Measurements from ENCODE around the gene KCNJ1. TPM values are rescaled to one million over a fixed set of nuclear protein-coding genes. Genes with fewer than 3 reads are reported as not detected.

Gene KCNJ1
- total RNA-seq, 4 donors from 2014 or later, result not detected

DNA sequence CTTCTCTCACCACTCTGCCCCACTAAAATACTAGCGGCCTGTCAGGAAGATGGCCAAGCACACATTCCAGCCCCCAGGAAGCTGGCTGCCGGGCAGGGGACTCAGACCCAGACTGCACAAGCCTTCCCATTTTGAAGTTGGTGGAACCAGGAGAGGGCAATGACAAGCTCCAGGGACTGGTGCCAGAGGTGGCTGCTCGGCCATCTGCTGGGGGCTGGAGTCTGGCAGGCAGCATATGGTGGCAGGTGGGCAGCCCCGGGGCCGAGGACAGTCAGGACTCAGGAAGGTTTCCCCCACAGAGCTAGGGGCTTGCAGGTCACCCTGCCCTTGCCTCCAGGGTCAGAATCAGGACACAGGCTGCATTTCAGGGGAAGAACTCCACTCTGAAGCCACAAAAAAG is 46.7 kb upstream of the KCNJ1 start:
- H3K27ac ChIP-seq, result no peak overlapping the region
- H3K4me1 ChIP-seq, result peaks cover 0 to 6% (median 0%) of the 10 kb centered on the region in 4 donors
- TF ChIP-seq POLR2A (IDR thresholded peaks at IDR 0.05), result no peak
- TF ChIP-seq, protein P1, sequence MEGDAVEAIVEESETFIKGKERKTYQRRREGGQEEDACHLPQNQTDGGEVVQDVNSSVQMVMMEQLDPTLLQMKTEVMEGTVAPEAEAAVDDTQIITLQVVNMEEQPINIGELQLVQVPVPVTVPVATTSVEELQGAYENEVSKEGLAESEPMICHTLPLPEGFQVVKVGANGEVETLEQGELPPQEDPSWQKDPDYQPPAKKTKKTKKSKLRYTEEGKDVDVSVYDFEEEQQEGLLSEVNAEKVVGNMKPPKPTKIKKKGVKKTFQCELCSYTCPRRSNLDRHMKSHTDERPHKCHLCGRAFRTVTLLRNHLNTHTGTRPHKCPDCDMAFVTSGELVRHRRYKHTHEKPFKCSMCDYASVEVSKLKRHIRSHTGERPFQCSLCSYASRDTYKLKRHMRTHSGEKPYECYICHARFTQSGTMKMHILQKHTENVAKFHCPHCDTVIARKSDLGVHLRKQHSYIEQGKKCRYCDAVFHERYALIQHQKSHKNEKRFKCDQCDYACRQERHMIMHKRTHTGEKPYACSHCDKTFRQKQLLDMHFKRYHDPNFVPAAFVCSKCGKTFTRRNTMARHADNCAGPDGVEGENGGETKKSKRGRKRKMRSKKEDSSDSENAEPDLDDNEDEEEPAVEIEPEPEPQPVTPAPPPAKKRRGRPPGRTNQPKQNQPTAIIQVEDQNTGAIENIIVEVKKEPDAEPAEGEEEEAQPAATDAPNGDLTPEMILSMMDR (IDR thresholded peaks at IDR 0.05), result no peak

DNA sequence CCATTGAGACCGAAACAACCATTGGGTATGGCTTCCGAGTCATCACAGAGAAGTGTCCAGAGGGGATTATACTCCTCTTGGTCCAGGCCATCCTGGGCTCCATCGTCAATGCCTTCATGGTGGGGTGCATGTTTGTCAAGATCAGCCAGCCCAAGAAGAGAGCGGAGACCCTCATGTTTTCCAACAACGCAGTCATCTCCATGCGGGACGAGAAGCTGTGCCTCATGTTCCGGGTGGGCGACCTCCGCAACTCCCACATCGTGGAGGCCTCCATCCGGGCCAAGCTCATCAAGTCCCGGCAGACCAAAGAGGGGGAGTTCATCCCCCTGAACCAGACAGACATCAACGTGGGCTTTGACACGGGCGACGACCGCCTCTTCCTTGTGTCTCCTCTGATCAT is 44.6 kb upstream of the KCNJ1 start:
- no peak for DNase-seq
- H3K4me3 ChIP-seq, result no peak overlapping the region
- no peak for TF ChIP-seq POLR2A (IDR thresholded peaks at IDR 0.05)
- TF ChIP-seq, protein P1 (IDR thresholded peaks at IDR 0.05), result no peak
- H3K27me3 ChIP-seq, result no peaks in the 10 kb centered on the region
- H3K9me3 ChIP-seq, result no peaks in the 10 kb centered on the region
- no peak overlapping the region for H3K27ac ChIP-seq
- no peaks in the 10 kb centered on the region for H3K36me3 ChIP-seq
- H3K4me1 ChIP-seq, result peaks cover 0 to 9% (median 0%) of the 10 kb centered on the region in 4 donors

More for the DNA sequence above, 46.7 kb upstream of the KCNJ1 start:
- Histone ChIP-seq H3K27me3 (no peaks in the 10 kb centered on the region), H3K36me3 (no peaks in the 10 kb centered on the region), H3K9me3 (no peaks in the 10 kb centered on the region), H3K4me3 (no peak overlapping the region)
- DNase-seq, result no peak

DNA sequence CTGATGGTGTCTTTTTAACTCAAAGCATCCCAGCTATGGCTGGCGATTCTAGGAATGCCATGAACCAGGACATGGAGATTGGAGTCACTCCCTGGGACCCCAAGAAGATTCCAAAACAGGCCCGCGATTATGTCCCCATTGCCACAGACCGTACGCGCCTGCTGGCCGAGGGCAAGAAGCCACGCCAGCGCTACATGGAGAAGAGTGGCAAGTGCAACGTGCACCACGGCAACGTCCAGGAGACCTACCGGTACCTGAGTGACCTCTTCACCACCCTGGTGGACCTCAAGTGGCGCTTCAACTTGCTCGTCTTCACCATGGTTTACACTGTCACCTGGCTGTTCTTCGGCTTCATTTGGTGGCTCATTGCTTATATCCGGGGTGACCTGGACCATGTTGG is 44.1 kb upstream of the KCNJ1 start:
- H3K9me3 ChIP-seq, result no peaks in the 10 kb centered on the region
- TF ChIP-seq, protein P1 (IDR thresholded peaks at IDR 0.05), result no peak
- no peak for TF ChIP-seq POLR2A (IDR thresholded peaks at IDR 0.05)
- no peak overlapping the region for H3K4me3 ChIP-seq
- H3K36me3 ChIP-seq, result no peaks in the 10 kb centered on the region
- H3K4me1 ChIP-seq, result peaks cover 0 to 9% (median 0%) of the 10 kb centered on the region in 4 donors
- H3K27ac ChIP-seq, result no peak overlapping the region
- DNase-seq, result no peak
- no peaks in the 10 kb centered on the region for H3K27me3 ChIP-seq

DNA sequence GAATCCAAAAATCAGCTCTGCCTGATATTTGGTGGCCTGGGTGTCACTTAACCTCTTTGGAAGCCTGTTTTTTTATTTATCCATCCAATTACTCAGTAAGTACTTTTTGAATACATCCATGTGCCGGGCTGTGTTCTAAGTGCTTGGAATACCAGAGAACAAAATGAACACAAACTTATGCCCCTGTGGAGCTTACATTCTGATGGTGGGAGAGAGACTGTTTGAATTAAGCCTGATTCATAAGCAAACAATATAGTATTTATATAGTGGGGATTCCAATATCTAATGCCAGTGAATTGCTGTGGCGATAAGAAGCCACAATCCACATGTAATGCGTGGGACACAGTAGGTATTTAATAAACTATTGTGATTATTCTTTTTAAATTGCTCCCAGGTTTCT is 43.5 kb upstream of the KCNJ1 start:
- H3K36me3 ChIP-seq, result no peaks in the 10 kb centered on the region

DNA sequence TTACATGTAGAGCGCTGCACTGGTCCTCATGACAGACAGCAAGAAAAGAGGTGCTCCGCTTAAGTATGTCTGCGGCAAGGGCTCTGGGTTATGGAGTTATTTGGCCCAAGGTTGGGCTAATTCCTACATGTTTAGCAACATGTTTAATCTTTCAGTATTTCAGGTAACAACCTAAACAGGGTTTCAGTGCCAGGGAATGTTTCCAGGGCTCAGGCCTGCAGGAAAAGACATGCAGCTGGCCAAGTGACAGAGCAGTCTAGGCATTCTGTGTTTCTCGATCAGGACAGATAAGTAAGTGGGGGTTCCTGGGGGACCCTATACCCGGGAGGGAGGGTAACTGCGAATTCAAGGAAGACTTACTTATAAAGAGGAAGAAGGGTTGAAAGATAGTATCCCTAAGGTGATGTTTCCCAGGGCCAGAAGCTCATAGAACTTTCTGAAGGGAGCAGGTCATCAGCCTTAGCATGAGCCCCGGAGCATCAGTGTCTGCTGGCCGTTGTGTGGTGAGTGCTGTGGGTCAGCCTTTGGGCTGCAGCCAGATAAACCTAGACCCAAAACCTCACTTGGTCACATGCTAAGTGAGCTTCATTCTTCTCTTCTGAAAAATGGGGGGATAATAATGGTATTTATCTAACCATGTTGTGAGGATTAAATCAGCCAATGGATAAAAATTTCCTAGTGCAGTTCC is 42.5 kb upstream of the KCNJ1 start:
- Histone ChIP-seq H3K4me1 (peaks cover 0 to 22% (median 3%) of the 10 kb centered on the region in 4 donors), H3K27ac (no peak overlapping the region)

More for the DNA sequence above, 43.5 kb upstream of the KCNJ1 start:
- DNase-seq, result no peak
- Histone ChIP-seq H3K4me3 (no peak overlapping the region), H3K4me1 (peaks cover 0 to 14% (median 0%) of the 10 kb centered on the region in 4 donors), H3K27me3 (no peaks in the 10 kb centered on the region), H3K27ac (no peak overlapping the region), H3K9me3 (no peaks in the 10 kb centered on the region)
- no peak for TF ChIP-seq POLR2A (IDR thresholded peaks at IDR 0.05)
- TF ChIP-seq, protein P1 (IDR thresholded peaks at IDR 0.05), result no peak

More for the DNA sequence above, 42.5 kb upstream of the KCNJ1 start:
- H3K9me3 ChIP-seq, result no peaks in the 10 kb centered on the region
- H3K27me3 ChIP-seq, result no peaks in the 10 kb centered on the region
- no peak overlapping the region for H3K4me3 ChIP-seq
- DNase-seq, result no peak
- TF ChIP-seq POLR2A (IDR thresholded peaks at IDR 0.05), result no peak
- TF ChIP-seq, protein P1 (IDR thresholded peaks at IDR 0.05), result no peak
- no peaks in the 10 kb centered on the region for H3K36me3 ChIP-seq
